Endodermal cell (in vitro differentiated cells): ENCODE measurements around the gene UBC. TPM values are rescaled to one million over a fixed set of nuclear protein-coding genes. Genes with fewer than 3 reads are reported as not detected.
A peak's percentile ranks its signal among the peaks of the same experiment; 100 is the strongest.

Experiments
- DNase-seq: peaks from one replicate; pipeline ENCODE4 v3.0.0-alpha.2; 2017
- H3K27ac ChIP-seq: 2 replicates; pipeline ENCODE4 v1.5.1; 2013; ENCODE audit warnings: mild to moderate bottlenecking, low read depth, low read length, moderate library complexity
- H3K27me3 ChIP-seq: 2 replicates; pipeline ENCODE4 v1.6.1; 2013; ENCODE audit warnings: mild to moderate bottlenecking, low read length, moderate library complexity; ENCODE audit not compliant: insufficient read depth, control insufficient read depth, poor library complexity, severe bottlenecking
- H3K36me3 ChIP-seq: 2 replicates; pipeline ENCODE4 v1.7.0; 2013; ENCODE audit warnings: mild to moderate bottlenecking, low read length, moderate library complexity; ENCODE audit not compliant: control insufficient read depth, insufficient read depth
- H3K4me1 ChIP-seq: one replicate; pipeline ENCODE4 v1.7.0; 2013; ENCODE audit warnings: low read length; ENCODE audit not compliant: control insufficient read depth, insufficient read depth
- H3K4me3 ChIP-seq: 2 replicates; pipeline ENCODE4 v1.5.1; 2013; ENCODE audit warnings: mild to moderate bottlenecking, low read length, moderate library complexity
- H3K9ac ChIP-seq: 2 replicates; pipeline ENCODE4 v1.6.1; 2013; ENCODE audit warnings: mild to moderate bottlenecking, low read length, moderate library complexity; ENCODE audit not compliant: poor library complexity, severe bottlenecking; ENCODE audit errors: extremely low read depth
- H3K9me3 ChIP-seq: 2 replicates; pipeline ENCODE4 v1.6.1; 2013; ENCODE audit warnings: mild to moderate bottlenecking, low read length, moderate library complexity; ENCODE audit not compliant: control insufficient read depth
- H3K27ac Mint-ChIP-seq: 2 replicates; pipeline ENCODE4 v1.8.0; 2020; ENCODE audit warnings: mixed read lengths
- H3K27me3 Mint-ChIP-seq: 2 replicates; pipeline ENCODE4 v1.8.0; 2021; ENCODE audit warnings: mild to moderate bottlenecking, mixed read lengths; ENCODE audit not compliant: insufficient read depth
- H3K36me3 Mint-ChIP-seq: 2 replicates; pipeline ENCODE4 v1.8.0; 2020; ENCODE audit warnings: low read depth, mixed read lengths
- H3K4me1 Mint-ChIP-seq: 2 replicates; pipeline ENCODE4 v1.8.0; 2020; ENCODE audit warnings: mixed read lengths
- H3K4me3 Mint-ChIP-seq: 2 replicates; pipeline ENCODE4 v1.8.0; 2020; ENCODE audit warnings: mild to moderate bottlenecking, moderate library complexity, mixed read lengths
- H3K9me3 Mint-ChIP-seq: 2 replicates; pipeline ENCODE4 v1.8.0; 2020; ENCODE audit warnings: mild to moderate bottlenecking, mixed read lengths
- WGBS, 2 experiments: methylation state at CpG; one replicate each; pipeline versions ENCODE4 v1.1.5 to v1.1.7; 2013; ENCODE audit warnings: missing lambda C conversion rate in 2 of 2, mixed read lengths in 1 of 2; ENCODE audit not compliant: insufficient coverage in 1 of 2, insufficient read length in 1 of 2; 5-methylcytosine and 5-hydroxymethylcytosine counted together
- total RNA-seq, 2 donors: library from RNA; stranded (reverse); fragmentation: NEBNext Ultra II Directional in 1 of 2; extraction: Animal tissue kit (Norgen Biotek cat#: 25700) in 1 of 2; gene quantifications; 2 replicates in 1 of 2; 3 replicates in 1 of 2; pipeline ENCODE4 v1.2.1, GENCODE V29; 2021
- TF ChIP-seq, protein P1 (sequence below): fragments of 200-600 bp; sonication (generic); conservative IDR thresholded peaks from 2 replicates; pipeline ENCODE4 v1.5.0; 2021; ENCODE audit warnings: antibody characterized with exemption, mild to moderate bottlenecking

UBC gene
- total RNA-seq, 2 donors from 2014 or later = 580 to 625 TPM

DNA sequence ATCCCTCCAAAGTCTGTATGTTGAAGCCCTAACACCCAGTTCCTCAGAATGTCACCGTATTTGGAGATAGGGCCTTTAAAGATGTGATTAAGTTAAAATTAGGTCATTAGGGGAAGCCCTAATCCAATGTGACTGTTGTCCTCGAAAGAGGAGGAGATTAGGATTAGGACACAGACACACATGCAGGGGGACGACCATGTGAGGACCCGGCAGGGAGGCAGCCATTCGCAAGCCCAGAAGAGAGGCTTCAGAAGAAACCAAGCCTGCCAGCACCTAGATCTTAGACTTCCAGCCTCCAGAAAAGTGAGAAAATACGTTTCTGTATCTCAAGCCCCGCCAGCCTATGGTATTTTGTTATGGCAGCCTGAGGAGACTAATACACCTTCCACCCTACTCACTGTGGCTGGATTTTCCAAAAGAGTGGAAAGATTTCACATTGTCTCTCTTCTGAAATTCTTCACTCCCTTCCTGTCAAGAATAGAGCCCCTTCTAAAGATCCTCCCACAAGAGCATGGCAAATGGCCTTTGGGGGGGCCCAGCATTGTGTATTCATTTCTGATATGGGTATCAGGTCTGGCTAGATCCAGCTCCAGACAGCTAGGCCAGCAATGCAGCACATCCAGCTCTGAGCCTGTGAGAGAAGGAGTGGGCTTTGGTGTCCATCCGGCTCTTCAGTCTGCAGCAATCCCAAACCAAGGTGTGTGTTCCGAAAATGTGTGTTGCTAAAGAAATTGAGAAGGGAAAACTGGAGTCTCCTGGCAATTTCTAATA, 15.4 kb upstream of the UBC start:
- Mint-ChIP-seq H3K27ac (peak overlapping the region; percentile 95), H3K36me3 (no peaks in the 10 kb centered on the region), H3K4me3 (no peak overlapping the region), H3K9me3 (no peaks in the 10 kb centered on the region), H3K4me1 (peaks cover 7% of the 10 kb centered on the region), H3K27me3 (no peaks in the 10 kb centered on the region)
- Histone ChIP-seq H3K4me1 (no peaks in the 10 kb centered on the region), H3K36me3 (no peaks in the 10 kb centered on the region), H3K4me3 (no peak overlapping the region), H3K27ac (no peak overlapping the region), H3K27me3 (no peaks in the 10 kb centered on the region), H3K9ac (no peak overlapping the region), H3K9me3 (no peaks in the 10 kb centered on the region)
- WGBS, 2 experiments = 86 to 88% methylated on average over 8 to 9 of the region's 9 CpGs
- no peak for DNase-seq
- TF ChIP-seq, protein P1, sequence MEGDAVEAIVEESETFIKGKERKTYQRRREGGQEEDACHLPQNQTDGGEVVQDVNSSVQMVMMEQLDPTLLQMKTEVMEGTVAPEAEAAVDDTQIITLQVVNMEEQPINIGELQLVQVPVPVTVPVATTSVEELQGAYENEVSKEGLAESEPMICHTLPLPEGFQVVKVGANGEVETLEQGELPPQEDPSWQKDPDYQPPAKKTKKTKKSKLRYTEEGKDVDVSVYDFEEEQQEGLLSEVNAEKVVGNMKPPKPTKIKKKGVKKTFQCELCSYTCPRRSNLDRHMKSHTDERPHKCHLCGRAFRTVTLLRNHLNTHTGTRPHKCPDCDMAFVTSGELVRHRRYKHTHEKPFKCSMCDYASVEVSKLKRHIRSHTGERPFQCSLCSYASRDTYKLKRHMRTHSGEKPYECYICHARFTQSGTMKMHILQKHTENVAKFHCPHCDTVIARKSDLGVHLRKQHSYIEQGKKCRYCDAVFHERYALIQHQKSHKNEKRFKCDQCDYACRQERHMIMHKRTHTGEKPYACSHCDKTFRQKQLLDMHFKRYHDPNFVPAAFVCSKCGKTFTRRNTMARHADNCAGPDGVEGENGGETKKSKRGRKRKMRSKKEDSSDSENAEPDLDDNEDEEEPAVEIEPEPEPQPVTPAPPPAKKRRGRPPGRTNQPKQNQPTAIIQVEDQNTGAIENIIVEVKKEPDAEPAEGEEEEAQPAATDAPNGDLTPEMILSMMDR = no peak

DNA sequence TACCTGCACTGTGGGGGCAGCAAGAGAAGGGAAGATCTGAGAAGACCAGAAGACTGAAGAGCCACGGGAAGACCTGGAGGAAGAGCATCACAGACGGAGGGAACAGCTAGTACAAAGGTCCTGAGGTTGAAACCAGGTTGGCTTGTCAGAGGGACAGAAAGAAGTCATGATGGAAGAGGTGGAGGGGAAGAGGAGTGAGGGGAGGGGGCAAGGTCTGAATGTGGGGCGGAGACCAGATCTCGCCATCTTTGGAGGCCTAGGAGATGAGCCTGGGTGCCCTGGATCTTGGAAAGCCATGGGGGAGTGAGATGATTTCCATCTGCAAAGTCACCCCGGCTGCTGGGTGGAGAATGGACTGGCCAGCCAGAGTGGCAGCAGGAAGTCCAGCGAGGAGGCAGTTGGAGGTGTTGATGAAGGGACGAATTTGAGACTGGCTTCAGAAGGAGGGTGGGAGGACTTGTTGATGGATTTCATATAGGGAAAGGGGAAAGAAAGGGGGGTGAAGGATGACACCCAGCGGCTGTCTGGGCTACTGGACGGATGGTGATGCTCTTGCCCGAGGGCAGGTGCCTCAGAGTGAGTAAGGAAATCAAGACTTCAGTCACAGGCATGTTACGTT, 14.6 kb upstream of the UBC start:
- Mint-ChIP-seq H3K9me3 (no peaks in the 10 kb centered on the region), H3K36me3 (no peaks in the 10 kb centered on the region), H3K4me1 (peaks cover 9% of the 10 kb centered on the region), H3K4me3 (peak overlapping the region; percentile 85), H3K27me3 (no peaks in the 10 kb centered on the region), H3K27ac (peak overlapping the region; percentile 95)
- TF ChIP-seq, protein P1 = no peak
- Histone ChIP-seq H3K4me3 (no peak overlapping the region), H3K27ac (no peak overlapping the region), H3K27me3 (no peaks in the 10 kb centered on the region), H3K4me1 (no peaks in the 10 kb centered on the region), H3K9ac (peak overlapping the region; percentile 18), H3K9me3 (no peaks in the 10 kb centered on the region), H3K36me3 (no peaks in the 10 kb centered on the region)
- peak; percentile 58 for DNase-seq
- WGBS, 2 experiments = 94 to 96% methylated on average over 8 to 11 of the region's 11 CpGs

- no peaks in the 10 kb centered on the region for H3K9me3 Mint-ChIP-seq
- Histone ChIP-seq H3K36me3 (no peaks in the 10 kb centered on the region), H3K4me1 (no peaks in the 10 kb centered on the region), H3K9ac (peak overlapping the region; percentile 18), H3K4me3 (peak overlapping the region; percentile 99), H3K27ac (no peak overlapping the region), H3K9me3 (no peaks in the 10 kb centered on the region), H3K27me3 (no peaks in the 10 kb centered on the region)
- peak overlapping the region; percentile 95 for H3K27ac Mint-ChIP-seq
- WGBS, 2 experiments = 61 to 69% methylated on average over 32 to 36 of the region's 36 CpGs
- peak overlapping the region; percentile 85 for H3K4me3 Mint-ChIP-seq
- peaks cover 12% of the 10 kb centered on the region for H3K4me1 Mint-ChIP-seq
- no peak for DNase-seq
- TF ChIP-seq, protein P1 = no peak
- H3K27me3 Mint-ChIP-seq = no peaks in the 10 kb centered on the region
- H3K36me3 Mint-ChIP-seq = no peaks in the 10 kb centered on the region
These were observed 13.9 kb upstream of the UBC start for GRCh38 chr12:124928095-124928911.
